Endodermal cell (in vitro differentiated cells): ENCODE results near the gene KIAA0586. TPM values are rescaled to one million over a fixed set of nuclear protein-coding genes. Genes with fewer than 3 reads are reported as not detected.

Experiments
- DNase-seq: peaks from one replicate; pipeline ENCODE4 v3.0.0-alpha.2; 2017
- H3K27ac ChIP-seq: 2 replicates; pipeline ENCODE4 v1.5.1; 2013; ENCODE audit warnings: mild to moderate bottlenecking, low read depth, low read length, moderate library complexity
- H3K27me3 ChIP-seq: 2 replicates; pipeline ENCODE4 v1.6.1; 2013; ENCODE audit warnings: mild to moderate bottlenecking, low read length, moderate library complexity; ENCODE audit not compliant: insufficient read depth, control insufficient read depth, poor library complexity, severe bottlenecking
- H3K36me3 ChIP-seq: 2 replicates; pipeline ENCODE4 v1.7.0; 2013; ENCODE audit warnings: mild to moderate bottlenecking, low read length, moderate library complexity; ENCODE audit not compliant: control insufficient read depth, insufficient read depth
- H3K4me1 ChIP-seq: one replicate; pipeline ENCODE4 v1.7.0; 2013; ENCODE audit warnings: low read length; ENCODE audit not compliant: control insufficient read depth, insufficient read depth
- H3K4me3 ChIP-seq: 2 replicates; pipeline ENCODE4 v1.5.1; 2013; ENCODE audit warnings: mild to moderate bottlenecking, low read length, moderate library complexity
- H3K9ac ChIP-seq: 2 replicates; pipeline ENCODE4 v1.6.1; 2013; ENCODE audit warnings: mild to moderate bottlenecking, low read length, moderate library complexity; ENCODE audit not compliant: poor library complexity, severe bottlenecking; ENCODE audit errors: extremely low read depth
- H3K9me3 ChIP-seq: 2 replicates; pipeline ENCODE4 v1.6.1; 2013; ENCODE audit warnings: mild to moderate bottlenecking, low read length, moderate library complexity; ENCODE audit not compliant: control insufficient read depth
- H3K27ac Mint-ChIP-seq: 2 replicates; pipeline ENCODE4 v1.8.0; 2020; ENCODE audit warnings: mixed read lengths
- H3K27me3 Mint-ChIP-seq: 2 replicates; pipeline ENCODE4 v1.8.0; 2021; ENCODE audit warnings: mild to moderate bottlenecking, mixed read lengths; ENCODE audit not compliant: insufficient read depth
- H3K36me3 Mint-ChIP-seq: 2 replicates; pipeline ENCODE4 v1.8.0; 2020; ENCODE audit warnings: low read depth, mixed read lengths
- H3K4me1 Mint-ChIP-seq: 2 replicates; pipeline ENCODE4 v1.8.0; 2020; ENCODE audit warnings: mixed read lengths
- H3K4me3 Mint-ChIP-seq: 2 replicates; pipeline ENCODE4 v1.8.0; 2020; ENCODE audit warnings: mild to moderate bottlenecking, moderate library complexity, mixed read lengths
- H3K9me3 Mint-ChIP-seq: 2 replicates; pipeline ENCODE4 v1.8.0; 2020; ENCODE audit warnings: mild to moderate bottlenecking, mixed read lengths
- CTCF ChIP-seq: fragments of 200-600 bp; sonication (generic); conservative IDR thresholded peaks from 2 replicates; pipeline ENCODE4 v1.5.0; 2021; ENCODE audit warnings: antibody characterized with exemption, mild to moderate bottlenecking
- WGBS, 2 experiments: methylation state at CpG; one replicate each; pipeline versions ENCODE4 v1.1.5 to v1.1.7; 2013; ENCODE audit warnings: missing lambda C conversion rate in 2 of 2, mixed read lengths in 1 of 2; ENCODE audit not compliant: insufficient coverage in 1 of 2, insufficient read length in 1 of 2; 5-methylcytosine and 5-hydroxymethylcytosine counted together
- total RNA-seq, 2 donors: library from RNA; stranded (reverse); fragmentation: NEBNext Ultra II Directional in 1 of 2; extraction: Animal tissue kit (Norgen Biotek cat#: 25700) in 1 of 2; gene quantifications; 2 replicates in 1 of 2; 3 replicates in 1 of 2; pipeline ENCODE4 v1.2.1, GENCODE V29; 2021

KIAA0586 gene
- total RNA-seq, 2 donors from 2014 or later, result 14.2 to 26.4 TPM

- H3K9ac ChIP-seq, result no peak overlapping the region
- H3K36me3 ChIP-seq, result no peaks in the 10 kb centered on the region
- H3K9me3 ChIP-seq, result no peaks in the 10 kb centered on the region
- no peak overlapping the region for H3K27ac ChIP-seq
- WGBS, 2 experiments, result 92 to 94% methylated on average over 3 of the region's 3 CpGs
- H3K4me1 ChIP-seq, result no peaks in the 10 kb centered on the region
- Mint-ChIP-seq H3K4me1 (peaks cover 3% of the 10 kb centered on the region), H3K27ac (no peak overlapping the region), H3K36me3 (peaks cover 2% of the 10 kb centered on the region), H3K27me3 (peaks cover 33% of the 10 kb centered on the region), H3K9me3 (no peaks in the 10 kb centered on the region), H3K4me3 (no peak overlapping the region)
- H3K4me3 ChIP-seq, result no peak overlapping the region
- peaks cover 12% of the 10 kb centered on the region for H3K27me3 ChIP-seq
- TF ChIP-seq CTCF, result no peak
- no peak for DNase-seq
Observed at GRCh38 chr14:58398895-58399294, 28.6 kb upstream of the KIAA0586 start.

DNA sequence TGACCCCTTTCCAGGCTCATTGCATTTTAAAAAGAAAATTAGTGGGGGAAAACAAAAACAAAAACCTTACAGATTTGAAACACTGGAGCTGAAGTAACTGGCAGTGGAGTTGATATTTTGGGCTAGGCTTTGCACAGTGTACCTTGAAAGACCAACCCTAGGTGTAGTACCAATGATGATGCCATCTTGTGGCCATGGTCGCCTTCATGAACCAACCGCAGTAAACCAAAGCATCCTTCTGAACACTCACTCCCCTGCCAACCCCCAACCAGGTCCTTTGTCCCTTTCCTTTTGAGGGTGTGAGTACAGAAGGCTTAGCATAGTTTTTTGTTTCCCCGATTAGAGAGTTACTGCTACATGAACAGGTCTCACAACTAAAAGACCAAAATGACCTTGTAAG is 25.9 kb upstream of the KIAA0586 start:
- TF ChIP-seq CTCF, result peak; percentile 23
- H3K4me1 ChIP-seq, result no peaks in the 10 kb centered on the region
- H3K4me3 ChIP-seq, result no peak overlapping the region
- H3K36me3 ChIP-seq, result peaks cover 13% of the 10 kb centered on the region
- DNase-seq, result no peak
- Mint-ChIP-seq H3K4me1 (no peaks in the 10 kb centered on the region), H3K36me3 (peaks cover 2% of the 10 kb centered on the region), H3K4me3 (no peak overlapping the region), H3K27ac (no peak overlapping the region), H3K27me3 (peaks cover 16% of the 10 kb centered on the region), H3K9me3 (no peaks in the 10 kb centered on the region)
- H3K27me3 ChIP-seq, result peaks cover 10% of the 10 kb centered on the region
- WGBS, 2 experiments, result 83 to 87% methylated on average over 1 to 3 of the region's 3 CpGs
- H3K27ac ChIP-seq, result no peak overlapping the region
- no peaks in the 10 kb centered on the region for H3K9me3 ChIP-seq
- no peak overlapping the region for H3K9ac ChIP-seq

GRCh38 chr14:58408681-58409215 is 18.8 kb upstream of the KIAA0586 start:
- no peaks in the 10 kb centered on the region for H3K27me3 Mint-ChIP-seq
- H3K4me1 Mint-ChIP-seq, result no peaks in the 10 kb centered on the region
- DNase-seq, result no peak
- Histone ChIP-seq H3K9ac (no peak overlapping the region), H3K36me3 (peaks cover 69% of the 10 kb centered on the region), H3K9me3 (no peaks in the 10 kb centered on the region), H3K4me3 (no peak overlapping the region), H3K27me3 (no peaks in the 10 kb centered on the region), H3K4me1 (no peaks in the 10 kb centered on the region), H3K27ac (no peak overlapping the region)
- peaks cover 31% of the 10 kb centered on the region for H3K36me3 Mint-ChIP-seq
- no peak overlapping the region for H3K4me3 Mint-ChIP-seq
- no peak overlapping the region for H3K27ac Mint-ChIP-seq
- H3K9me3 Mint-ChIP-seq, result no peaks in the 10 kb centered on the region
- TF ChIP-seq CTCF, result no peak
- 94 to 100% methylated on average over 2 to 3 of the region's 3 CpGs for WGBS, 2 experiments
